Activated CD8-positive, alpha-beta memory T cell treated with anti-CD3 and anti-CD28 coated beads, Interleukin-2, amount 50 U/mL, for 1 hour (primary cell): Measurements from ENCODE around the gene BARHL1.

ENCODE experiments used
- DNase-seq: peaks from one replicate; pipeline ENCODE4 v3.0.0-alpha.2; 2020; ENCODE audit errors: extremely low read depth

The BARHL1 gene

DNA sequence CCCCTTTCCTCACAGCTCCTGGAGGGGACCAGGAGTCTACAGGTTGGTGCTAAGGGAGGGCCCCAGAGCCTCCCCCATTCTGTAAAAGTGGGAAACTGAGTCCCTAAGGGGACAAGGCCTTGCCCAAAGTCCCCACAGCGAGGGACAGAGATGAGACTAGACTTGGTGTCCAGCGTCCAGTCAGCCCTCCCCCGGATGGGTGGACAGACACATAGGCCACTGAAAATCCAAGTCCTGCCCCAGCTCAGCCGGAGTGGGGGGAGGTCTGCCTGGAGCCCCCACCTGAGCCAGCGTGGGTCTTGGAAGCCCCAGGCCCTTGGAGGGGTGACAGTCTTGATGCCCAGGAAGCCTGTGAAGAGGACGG, 5.2 kb downstream of the BARHL1 start:
- DNase-seq, result no peak

DNA sequence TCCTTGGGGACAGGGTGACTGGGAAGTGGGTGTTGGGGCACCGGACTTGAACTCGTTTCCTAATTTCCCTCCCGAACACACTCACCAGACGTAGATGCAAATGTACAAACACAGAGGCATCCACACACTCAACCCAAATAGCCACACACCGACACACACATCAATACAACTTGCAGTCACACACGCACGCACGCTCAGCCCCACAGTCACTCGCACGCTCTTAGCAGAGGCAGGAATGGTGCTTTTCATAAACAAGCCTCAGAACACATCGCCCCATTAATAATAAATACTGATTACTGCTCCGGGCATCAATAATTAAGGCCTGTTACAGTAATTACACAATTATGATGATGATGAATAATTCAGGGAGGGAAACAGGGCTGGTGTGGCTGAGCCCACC, 5.7 kb downstream of the BARHL1 start:
- DNase-seq, result no peak

DNA sequence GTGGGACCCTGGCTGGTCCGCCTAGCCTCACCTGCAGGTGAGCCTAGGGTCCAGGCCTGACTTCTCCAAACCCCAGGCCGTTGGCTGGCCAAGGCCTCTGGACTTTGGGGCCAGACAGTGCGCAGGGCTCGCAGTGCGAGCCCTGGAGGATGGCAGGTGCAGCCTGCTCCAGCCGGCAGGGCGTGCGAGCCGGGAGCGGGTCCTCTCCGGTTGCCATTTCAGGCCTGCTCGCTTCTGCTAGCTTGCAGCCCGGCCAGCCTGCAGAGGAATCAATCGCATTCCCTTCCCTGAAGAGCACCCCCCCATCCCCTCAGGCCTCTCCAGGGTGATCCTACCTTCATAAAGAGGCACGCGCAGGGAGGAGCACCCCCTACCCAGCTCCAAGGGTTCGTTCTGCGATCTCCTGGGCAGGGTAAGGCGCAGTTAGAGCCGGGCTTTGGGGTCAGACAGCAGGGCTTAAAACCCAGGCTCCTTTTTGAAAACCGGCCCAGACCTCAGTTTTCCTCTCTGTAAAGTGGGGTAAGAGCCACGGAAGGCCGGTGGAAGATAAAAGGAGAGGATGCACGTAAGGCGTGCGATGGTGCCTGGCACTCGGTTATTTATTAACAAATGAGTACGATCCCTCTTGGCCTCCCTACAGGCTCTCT, 6.2 kb downstream of the BARHL1 start:
- no peak for DNase-seq

DNA sequence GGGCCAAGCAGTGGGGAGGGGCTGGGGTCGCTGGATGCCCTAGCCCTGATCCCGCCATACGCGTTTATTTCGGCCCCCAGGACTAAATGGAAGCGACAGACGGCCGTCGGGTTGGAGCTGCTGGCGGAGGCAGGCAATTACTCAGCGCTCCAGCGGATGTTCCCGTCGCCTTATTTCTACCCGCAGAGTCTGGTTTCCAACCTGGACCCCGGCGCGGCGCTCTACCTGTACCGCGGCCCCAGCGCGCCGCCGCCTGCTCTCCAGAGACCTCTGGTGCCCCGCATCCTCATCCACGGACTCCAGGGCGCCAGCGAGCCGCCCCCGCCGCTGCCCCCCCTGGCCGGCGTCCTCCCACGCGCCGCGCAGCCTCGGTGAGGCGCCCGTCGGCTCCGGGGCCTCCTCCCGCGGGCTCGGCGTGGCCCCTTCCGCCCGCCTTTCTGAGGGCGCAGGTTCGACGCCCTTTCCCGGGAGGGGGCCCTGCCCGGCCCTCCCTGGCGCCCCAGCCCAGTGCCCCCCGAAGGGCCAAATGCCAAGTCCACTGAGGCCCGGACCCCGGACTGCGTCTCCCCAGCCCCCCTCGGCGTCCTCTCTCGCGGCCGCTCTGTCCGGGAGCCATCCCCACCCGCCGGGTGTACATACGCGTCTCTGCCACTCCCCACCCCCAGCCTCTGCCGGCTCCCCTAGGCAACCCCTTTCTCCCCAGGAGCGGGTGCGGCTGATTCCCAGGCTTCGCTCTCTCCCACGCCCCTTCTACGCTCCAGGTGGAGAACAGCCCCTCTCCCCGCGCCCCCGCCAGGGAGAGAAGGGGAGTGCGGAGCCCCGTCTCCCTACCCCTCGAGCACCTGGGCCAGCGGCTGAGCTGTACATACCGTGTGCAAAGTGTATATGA, 7.0 kb downstream of the BARHL1 start:
- DNase-seq, result no peak

DNA sequence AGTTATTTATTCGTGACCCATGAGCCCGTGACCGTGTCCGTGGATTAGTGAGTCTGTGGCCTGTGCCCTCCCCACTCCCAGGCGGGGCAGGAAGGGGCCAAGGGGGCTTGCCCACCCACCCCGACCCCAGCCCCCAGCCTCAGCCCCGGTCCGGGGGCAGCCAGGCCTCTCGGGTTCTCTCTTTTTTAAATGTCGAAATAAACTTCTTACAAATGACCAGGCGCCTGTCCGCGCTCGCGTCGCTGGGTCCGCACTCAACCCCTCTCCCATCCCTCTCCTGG, 7.6 kb downstream of the BARHL1 start:
- DNase-seq, result no peak

DNA sequence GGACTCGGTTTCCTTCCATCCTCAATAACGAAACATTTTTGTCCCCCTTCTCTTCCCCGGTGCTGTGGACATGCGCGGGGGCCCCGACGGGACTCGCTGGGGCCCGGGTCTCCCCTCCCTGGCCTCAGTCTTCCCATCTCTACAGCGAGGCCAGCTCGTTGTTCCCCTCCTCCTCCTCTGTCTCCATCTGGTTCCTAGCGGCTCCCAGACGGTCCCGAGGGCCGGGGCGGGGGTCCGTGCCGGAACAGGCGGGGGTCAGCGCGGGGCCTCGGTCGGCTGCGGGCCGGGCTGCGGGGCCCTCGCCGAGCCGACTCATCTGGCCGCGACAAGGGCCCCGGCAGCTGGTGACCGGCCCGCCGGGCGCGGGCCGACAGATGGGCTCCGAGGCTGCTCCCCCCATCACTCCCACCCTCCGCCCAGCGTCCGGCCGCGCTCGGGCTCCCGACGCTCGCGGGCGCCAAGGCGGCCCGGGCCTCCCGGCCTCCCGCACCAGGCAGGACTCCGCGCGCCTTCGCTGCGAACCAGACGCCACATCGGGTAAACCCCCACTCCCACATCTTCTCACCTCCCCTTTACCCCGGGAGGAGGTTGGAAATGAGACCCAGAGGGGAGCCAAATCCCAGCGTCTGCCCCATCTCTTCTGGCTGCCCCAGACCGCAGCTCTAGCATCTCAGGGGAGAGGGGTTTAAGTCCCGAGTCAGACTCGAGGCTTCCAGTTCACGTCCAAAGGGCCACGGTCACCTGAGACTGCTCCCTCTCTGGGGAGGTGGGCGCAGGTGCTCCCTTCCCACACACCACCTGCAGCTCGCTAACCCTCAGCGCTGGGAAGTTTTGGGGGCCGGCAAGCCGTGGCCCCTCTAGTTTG, 8.1 kb downstream of the BARHL1 start:
- no peak for DNase-seq

DNA sequence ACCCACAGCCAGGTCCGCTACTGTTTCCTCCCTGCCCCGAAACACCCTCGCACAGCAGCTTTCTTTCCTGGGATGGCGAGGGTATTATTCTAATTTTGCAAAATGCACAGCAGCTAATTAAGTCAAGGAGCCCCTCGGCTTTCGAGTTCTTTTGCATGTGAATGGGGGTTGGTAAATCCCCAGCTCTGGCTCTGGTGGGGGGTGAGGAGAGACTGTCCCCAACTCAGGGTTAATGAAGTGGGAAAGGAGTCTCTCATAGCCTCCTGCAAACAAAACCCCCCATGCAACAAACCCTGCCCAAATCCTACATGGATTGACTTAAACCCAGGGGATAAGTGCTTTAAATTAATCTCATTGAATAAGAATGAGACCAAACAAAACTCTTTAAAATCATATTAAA, 8.8 kb downstream of the BARHL1 start:
- DNase-seq, result no peak

DNA sequence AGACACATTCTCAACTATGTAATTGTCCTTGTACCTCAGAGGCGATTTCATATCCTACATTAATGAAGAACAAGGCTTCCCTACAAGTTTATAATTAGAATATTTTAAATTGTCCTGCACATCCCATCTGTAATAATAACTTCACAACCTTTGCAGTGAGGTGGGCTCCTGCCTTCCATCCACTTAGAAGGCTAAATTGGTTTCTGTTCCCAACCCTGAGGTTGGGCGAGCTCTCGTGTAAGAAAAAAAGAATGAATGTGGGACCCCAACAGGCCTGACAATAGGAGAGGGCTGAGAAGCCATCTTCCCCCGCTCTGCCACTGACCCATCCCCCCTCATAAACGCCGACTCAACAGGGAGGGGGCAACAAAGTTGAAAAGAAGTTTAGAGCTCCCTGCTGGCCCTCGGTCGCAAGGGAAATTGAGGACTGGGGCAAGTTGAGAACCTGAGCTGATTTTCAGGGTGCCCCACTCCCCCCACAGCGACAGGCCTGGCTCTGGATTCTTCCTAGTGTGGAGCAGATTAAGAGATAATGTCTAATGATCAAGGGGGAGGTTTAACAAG, 9.4 kb downstream of the BARHL1 start:
- no peak for DNase-seq

DNA sequence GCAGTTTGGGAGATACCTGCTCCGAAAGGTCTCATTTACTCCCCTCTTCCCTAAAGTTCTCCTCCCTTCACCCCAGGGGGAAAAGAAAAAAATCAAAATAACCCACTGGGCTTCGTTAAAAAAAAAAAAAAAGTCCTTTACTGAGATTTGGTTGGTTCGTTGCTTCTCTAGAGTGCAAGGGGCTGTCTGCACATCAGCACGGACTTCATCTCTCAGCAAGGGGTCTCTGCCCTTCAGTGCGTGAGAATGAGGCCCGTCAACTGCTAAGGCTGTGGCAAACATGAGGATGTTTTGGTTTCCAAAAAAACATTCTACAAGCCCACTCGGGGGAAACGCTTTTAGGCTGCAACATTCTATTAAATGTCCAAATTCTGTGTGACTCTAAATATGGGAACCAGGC, 10.0 kb downstream of the BARHL1 start:
- DNase-seq, result no peak

DNA sequence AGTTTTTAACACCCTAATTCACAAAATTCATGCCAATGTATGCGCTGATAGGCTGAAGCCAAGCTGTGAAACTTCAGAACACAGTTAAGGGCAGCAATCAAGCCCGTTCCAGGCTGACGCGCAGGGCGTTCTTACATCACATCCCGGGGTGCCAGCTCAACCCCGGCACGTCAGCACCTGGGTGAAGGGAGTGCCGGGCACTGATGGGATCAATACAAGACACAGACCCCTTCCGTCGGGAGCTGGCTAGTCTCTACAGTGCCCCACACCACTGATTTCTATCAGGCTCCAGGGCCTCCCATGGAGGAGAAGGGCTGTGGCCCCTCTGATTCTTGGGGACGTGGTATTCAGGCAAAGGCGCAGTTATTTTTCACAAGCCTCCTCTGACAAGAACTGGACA, 12.0 kb downstream of the BARHL1 start:
- no peak for DNase-seq

DNA sequence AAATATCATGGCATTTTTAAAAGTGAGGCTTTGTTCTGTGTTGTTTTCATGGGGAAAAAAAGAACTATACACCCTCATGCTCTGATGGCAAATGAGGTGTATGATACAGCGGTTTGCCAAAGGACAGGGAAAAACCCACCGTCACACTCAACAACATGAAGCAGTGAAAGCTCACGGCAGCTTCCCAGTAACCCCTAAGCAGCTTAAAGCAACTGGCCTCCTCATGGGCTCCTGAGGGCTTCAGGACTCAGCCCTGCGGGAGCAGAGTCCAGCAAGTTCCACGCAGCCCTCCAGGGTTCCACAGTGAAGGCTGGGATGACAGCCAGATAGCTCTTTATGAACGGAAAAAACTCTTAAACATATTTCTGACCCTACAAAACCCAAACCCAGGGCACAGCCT, 12.9 kb downstream of the BARHL1 start:
- no peak for DNase-seq

DNA sequence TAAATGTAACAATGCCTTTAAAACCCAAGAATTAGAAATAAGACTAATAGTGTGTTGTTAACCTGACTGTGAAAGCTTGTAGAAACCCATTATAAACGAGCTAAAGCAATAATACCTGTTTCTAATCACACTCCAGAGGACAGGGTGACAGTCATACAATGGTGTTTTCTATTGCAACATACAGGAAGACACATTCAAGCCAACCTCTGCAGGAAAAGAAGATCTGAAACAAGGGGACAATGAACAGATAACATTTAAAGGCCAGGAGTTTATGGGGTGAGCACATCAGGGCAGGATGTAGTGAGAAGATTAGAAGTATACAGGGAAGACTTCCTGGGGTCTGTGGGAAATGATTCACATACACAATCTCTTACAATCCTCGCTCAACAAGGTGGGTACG, 13.8 kb downstream of the BARHL1 start:
- DNase-seq, result no peak

DNA sequence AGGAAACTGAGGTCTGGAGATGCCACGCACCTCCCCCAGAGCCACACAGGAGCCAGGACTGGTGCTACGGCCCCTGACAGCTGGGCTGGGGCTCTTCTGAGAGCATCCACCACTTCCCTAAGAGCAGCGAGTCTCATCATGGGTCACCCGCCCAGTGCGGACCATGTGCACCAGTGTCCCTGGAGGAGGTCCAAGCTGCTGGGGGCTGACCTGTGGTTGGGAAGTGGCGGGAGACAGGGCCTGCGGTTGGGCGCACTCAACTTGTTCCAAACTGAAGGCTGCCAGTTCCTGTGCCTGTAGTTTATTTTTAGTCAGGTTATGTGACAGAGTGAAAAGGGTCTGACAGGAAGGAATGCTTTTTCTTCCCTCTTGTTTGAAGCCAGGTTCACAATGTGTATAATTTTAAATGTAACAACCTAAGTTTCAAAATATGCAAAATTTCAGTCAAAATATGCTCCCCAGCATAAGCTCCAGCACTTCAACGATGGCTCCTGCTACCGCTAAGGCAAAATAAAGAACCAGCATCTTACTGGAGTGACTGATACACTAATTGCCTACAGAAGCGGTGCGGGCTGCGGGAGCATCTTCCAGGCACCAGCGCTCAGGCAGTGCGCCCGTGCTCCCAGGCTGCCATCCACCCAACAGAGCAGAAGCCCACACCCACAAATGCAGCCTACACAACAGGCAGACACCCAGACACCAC, 14.8 kb downstream of the BARHL1 start:
- DNase-seq, result no peak

DNA sequence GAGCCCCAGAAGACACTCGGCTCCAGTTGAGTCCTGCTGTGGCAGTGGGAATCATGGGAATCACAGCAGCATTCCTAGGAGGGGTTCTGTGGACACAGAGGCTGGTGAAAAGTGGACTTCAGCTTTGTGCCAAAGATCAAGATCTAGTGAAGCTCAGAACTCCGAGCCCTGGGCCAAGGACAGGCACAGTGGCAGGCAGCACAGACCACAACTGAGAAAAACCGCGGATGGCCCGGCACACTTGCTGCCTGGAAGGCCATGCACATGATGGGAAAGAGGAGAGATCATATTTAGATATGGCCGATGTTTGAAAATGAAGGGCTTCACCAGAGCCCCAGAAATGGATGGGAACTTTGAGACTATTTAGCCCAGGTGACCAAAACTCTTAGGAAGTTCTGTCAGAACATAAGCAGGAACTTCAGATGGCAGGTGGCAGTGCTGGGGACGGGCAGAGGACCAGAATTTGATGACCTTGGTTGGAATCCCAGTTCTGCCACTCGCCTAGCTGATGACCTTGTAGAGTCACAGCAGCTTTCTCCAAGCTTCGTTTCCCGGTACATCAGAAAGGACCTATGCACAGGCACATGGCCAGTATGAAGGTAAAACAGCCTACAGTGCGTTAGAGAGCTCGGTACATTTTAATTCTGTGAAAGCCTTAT, 18.0 kb downstream of the BARHL1 start:
- DNase-seq, result no peak

DNA sequence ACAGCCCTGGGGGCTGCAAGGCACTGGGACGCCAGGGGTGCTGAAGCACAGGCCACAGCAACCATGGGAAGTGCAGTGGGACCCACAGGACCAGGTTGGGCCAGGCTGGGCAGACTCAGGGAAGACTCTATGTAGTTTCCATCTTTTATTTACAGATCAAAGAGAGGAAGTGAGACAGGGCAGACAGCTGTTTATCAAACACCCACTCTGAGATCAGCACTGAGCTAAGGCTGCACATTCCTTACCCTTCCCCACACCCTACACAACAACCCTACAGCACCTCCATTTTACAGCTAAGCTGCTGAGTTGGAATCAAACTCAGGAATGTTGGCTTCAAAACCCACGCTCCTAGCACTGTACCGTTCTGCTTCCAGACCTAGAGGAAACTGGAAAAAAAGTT, 19.8 kb downstream of the BARHL1 start:
- DNase-seq, result no peak

DNA sequence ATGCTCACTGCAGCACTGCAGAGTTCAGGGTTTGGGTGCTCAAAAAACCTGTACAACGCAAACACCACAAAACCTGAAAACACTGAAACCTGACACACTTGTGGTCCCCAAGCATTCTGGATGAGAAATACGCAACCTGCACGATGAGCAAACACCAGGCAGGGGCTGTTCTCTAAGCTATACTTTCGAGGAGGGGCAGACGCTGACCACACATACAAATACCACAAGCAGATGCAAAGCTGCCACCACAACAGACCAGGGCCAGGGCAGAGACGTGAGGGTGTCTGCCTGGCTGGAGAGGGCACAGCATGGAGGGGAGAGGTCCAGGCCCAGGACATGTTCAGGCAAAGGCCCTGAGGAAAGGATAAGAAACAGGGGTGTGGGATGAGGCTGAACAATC, 23.0 kb downstream of the BARHL1 start:
- no peak for DNase-seq

DNA sequence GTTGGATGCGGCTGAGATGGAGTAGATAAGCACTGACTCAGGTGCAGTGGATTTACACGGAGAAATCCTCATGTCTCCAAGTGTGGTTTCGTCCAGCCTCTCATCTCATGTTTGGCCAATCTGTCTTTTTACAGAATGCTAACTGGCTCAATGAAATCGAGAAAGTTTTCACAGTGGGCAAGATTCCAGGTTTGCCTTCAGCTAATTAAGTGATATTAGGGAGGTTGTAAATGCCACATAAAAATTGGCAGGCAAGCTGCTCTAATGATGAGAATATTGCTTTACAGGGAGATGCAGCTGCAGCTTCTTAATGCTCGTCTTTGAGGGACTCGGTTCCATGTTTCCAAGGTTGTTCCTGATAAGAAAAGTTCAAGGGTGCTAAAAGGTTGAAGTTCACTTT, 23.7 kb downstream of the BARHL1 start:
- no peak for DNase-seq

DNA sequence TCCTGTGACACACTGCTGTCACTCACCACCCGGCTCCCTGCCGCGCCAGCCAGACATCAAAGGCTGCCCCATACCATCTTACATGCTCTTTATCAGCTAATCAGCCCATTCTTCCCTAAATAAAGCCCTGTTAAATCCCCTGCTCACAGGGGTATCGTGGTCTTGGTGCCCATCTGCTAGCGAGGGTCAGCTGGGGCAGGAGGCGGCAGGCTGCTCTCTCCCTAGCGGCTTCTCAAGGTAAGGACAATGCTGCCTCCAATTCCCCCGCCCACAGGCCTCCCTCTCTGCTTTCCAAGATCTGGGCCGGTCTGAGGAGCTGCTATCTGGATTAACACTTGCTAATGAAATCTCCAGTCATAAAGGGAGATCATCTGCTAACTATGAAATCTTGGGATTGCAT, 26.8 kb downstream of the BARHL1 start:
- DNase-seq, result no peak

DNA sequence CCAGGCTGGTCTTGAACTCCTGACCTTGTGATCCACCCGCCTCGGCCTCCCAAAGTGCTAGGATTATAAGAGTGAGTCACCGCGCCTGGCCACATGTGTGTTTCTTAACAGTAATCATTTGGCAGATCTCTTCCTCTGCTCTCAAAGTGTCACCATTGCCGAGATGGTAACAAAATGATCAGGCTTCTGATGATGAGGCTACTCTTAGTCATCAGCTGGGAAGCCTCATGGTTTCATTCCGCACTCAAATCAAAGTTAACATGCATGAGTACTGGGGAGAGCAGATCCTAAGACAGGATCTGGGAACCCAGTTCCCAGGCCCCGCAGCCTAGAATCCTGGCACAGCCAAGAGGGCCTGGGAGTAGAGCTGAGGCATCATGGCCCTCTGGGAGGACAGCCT, 27.4 kb downstream of the BARHL1 start:
- DNase-seq, result no peak

DNA sequence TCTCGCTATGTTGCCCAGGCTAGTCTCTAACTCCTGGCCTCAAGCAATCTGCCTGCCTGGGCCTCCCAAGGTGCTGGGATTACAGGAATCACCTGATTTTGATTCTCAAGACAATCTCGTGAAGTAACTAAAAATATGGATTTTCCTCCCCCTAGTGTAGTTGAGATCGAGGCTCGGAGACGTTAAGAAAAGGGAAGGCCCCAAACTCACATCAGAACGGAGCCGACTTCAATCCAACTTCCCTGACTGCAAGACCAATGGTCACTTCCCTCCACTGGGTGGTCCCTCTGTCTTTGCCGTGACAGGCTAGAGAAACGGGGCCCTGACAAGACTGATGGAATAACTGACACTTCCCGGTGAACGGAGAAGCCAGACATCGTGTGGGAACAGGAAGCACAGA, 28.3 kb downstream of the BARHL1 start:
- DNase-seq, result no peak

DNA sequence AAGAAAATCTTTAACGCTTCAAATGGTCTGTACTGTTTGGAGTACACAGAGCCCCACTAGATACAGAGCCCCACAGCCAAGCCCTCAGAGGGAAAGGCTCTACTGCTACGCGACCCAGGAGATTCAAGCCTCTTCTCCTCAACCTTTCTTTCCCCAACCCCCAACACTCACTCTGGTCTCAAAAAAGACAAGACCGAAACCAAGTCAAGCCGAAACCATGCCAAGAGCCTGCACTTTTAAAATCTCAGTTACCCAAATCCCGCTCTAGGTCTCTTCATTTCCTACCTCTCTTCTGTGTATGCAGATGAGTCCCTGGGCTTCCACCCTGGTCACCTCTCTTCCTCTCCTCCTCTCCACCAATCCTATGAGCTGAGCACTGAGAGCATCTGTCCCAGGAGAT, 31.9 kb downstream of the BARHL1 start:
- no peak for DNase-seq
